Gastrocnemius medialis (tissue), 4 donors: Measurements from ENCODE around the gene LRP1-AS. TPM values are rescaled to one million over a fixed set of nuclear protein-coding genes. Genes with fewer than 3 reads are reported as not detected.

ENCODE experiments used
- ATAC-seq, 2 donors: fragments of 150-250 bp; one replicate each; pipeline ENCODE4 v1.9.1; 2016
- DNase-seq, 2 donors: peaks; one replicate each; pipeline ENCODE4 v3.0.0-alpha.2; 2019
- H3K27ac ChIP-seq, 4 donors: fragments of 200-600 bp; sonication (generic); 1 replicate in 1 of 4; 2 replicates in 3 of 4; pipeline ENCODE4 v1.5.1; 2016 to 2018; ENCODE audit warnings: mild to moderate bottlenecking in 2 of 4, moderate library complexity in 1 of 4
- H3K27me3 ChIP-seq, 3 donors: fragments of 200-600 bp; sonication (generic) in 2 of 3; 1 replicate in 1 of 3; 2 replicates in 2 of 3; pipeline versions ENCODE4 v1.5.1 to v1.6.0; 2016 to 2019; ENCODE audit warnings: mild to moderate bottlenecking in 1 of 3, moderate library complexity in 1 of 3
- H3K36me3 ChIP-seq, 2 donors: fragments of 200-600 bp; sonication (generic) in 1 of 2; one replicate each; pipeline ENCODE4 v1.5.1; 2017 to 2018
- H3K4me1 ChIP-seq, 2 donors: fragments of 200-600 bp; sonication (generic) in 1 of 2; one replicate each; pipeline ENCODE4 v1.5.1; 2016 to 2017; ENCODE audit warnings: mild to moderate bottlenecking in 2 of 2
- H3K4me3 ChIP-seq, 4 donors: fragments of 200-600 bp; sonication (generic) in 3 of 4; 1 replicate in 1 of 4; 2 replicates in 3 of 4; pipeline ENCODE4 v1.5.1; 2016 to 2019; ENCODE audit warnings: mild to moderate bottlenecking in 2 of 4
- H3K9me3 ChIP-seq, 3 donors: fragments of 200-600 bp; sonication (generic) in 2 of 3; 1 replicate in 1 of 3; 2 replicates in 2 of 3; pipeline ENCODE4 v1.5.1; 2016 to 2019
- POLR2A ChIP-seq, 2 donors: fragments of 450-650 bp; IDR thresholded peaks; one replicate each; pipeline ENCODE4 v1.6.1; 2017; ENCODE audit warnings: antibody characterized with exemption in 2 of 2, mild to moderate bottlenecking in 2 of 2, moderate library complexity in 2 of 2
- in situ Hi-C, 4 donors: fragments of 200-750 bp; cut with MboI; loops; one replicate each; pipeline versions ENCODE4 v1.15.0 to v1.8.0; 2017; ENCODE audit warnings: low sequenced_read_pairs in 4 of 4
- intact Hi-C: fragments of 100-400 bp; cut with DNase I; formaldehyde crosslinking; loops from one replicate; pipeline ENCODE4 v1.15.1; 2023; ENCODE audit warnings: low total_unique reads
- total RNA-seq, 4 donors: library from RNA; depleted of rRNA; stranded (reverse); fragments of >200 nt; gene quantifications; one replicate each; pipeline versions ENCODE4 v1.1.0 to v1.2.3, GENCODE V29; 2016
- TF ChIP-seq, protein P1 (sequence below), 5 experiments: fragments of 450-650 bp in 3 of 5; fragments of 200-600 bp in 2 of 5; sonication (generic) in 2 of 5; IDR thresholded peaks in 4 of 5; conservative IDR thresholded peaks in 1 of 5; 1 replicate in 4 of 5; 2 replicates in 1 of 5; pipeline ENCODE4 v1.5.1; 2016 to 2019; ENCODE audit warnings: antibody characterized with exemption in 5 of 5, mild to moderate bottlenecking in 3 of 5, moderate library complexity in 3 of 5

LRP1-AS gene
- total RNA-seq, 4 donors from 2014 or later, result not detected

DNA sequence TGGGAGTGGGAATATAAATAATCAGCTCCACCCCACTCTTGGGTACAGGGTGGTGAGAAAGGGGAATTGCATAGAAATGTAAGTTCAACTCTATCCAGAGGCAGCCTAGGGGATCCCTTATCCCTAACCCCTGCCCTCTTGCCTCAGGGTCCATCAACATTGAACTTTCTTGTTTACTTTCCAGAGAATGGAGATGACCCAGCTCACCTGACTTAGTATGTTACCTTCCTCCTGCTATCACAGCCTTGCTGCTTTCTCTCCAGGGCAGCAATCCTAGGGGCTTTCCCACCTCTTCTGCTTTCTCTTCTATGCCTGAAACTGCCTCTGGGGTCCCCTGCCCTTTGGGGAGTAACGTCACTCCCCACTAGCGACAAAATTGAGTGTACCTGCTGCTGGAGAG lies 16.5 kb downstream of the LRP1-AS start:
- H3K27ac ChIP-seq, result peak overlapping the region; percentile 87 to 94 (median 90)
- peaks cover 20 to 30% of the 10 kb centered on the region in 2 donors for H3K4me1 ChIP-seq
- intact Hi-C loops (no loop called here), in situ Hi-C loops (no loop called here)
- ATAC-seq (no peak), DNase-seq (no peak)
- no peaks in the 10 kb centered on the region for H3K36me3 ChIP-seq
- TF ChIP-seq POLR2A (IDR thresholded peaks at IDR 0.05), result no peak
- TF ChIP-seq, protein P1, sequence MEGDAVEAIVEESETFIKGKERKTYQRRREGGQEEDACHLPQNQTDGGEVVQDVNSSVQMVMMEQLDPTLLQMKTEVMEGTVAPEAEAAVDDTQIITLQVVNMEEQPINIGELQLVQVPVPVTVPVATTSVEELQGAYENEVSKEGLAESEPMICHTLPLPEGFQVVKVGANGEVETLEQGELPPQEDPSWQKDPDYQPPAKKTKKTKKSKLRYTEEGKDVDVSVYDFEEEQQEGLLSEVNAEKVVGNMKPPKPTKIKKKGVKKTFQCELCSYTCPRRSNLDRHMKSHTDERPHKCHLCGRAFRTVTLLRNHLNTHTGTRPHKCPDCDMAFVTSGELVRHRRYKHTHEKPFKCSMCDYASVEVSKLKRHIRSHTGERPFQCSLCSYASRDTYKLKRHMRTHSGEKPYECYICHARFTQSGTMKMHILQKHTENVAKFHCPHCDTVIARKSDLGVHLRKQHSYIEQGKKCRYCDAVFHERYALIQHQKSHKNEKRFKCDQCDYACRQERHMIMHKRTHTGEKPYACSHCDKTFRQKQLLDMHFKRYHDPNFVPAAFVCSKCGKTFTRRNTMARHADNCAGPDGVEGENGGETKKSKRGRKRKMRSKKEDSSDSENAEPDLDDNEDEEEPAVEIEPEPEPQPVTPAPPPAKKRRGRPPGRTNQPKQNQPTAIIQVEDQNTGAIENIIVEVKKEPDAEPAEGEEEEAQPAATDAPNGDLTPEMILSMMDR (IDR thresholded peaks at IDR 0.05 in 4 of 5, conservative IDR thresholded peaks at IDR 0.05 in 1 of 5), result no peak
- no peaks in the 10 kb centered on the region for H3K27me3 ChIP-seq
- H3K9me3 ChIP-seq, result no peaks in the 10 kb centered on the region
- peak overlapping the region in 2 of 4 donors; percentile 33 to 95 for H3K4me3 ChIP-seq

DNA sequence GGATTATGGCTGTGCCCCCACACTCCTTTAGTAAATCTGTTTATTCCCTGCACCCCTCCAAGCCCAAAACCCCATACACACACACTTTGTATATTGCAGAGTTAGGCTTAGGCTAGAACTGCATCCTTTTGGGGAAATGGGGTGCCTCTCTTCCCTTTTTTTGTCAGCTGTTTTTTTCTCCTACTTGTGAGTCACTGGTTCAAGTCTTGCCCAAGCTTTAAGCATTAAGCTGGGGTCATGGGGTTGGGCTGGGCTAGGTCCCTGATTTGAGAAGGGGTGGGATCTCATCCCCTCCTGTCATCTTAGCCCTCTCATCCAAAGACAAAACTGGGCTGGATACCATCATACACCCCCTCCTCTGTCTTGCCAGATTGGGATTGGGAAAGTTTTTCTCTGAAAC lies 17.5 kb downstream of the LRP1-AS start:
- Histone ChIP-seq H3K4me3 (peak overlapping the region; percentile 72 to 95 (median 91)), H3K36me3 (no peaks in the 10 kb centered on the region), H3K9me3 (no peaks in the 10 kb centered on the region), H3K27me3 (no peaks in the 10 kb centered on the region), H3K4me1 (peaks cover 16 to 25% of the 10 kb centered on the region in 2 donors), H3K27ac (peak overlapping the region; percentile 87 to 94 (median 90))
- DNase-seq (peak; percentile 37 to 72), ATAC-seq (peak; percentile 10 to 19)
- TF ChIP-seq, protein P1 (IDR thresholded peaks at IDR 0.05 in 4 of 5, conservative IDR thresholded peaks at IDR 0.05 in 1 of 5), result no peak
- peak; percentile 22 to 24 for TF ChIP-seq POLR2A (IDR thresholded peaks at IDR 0.05)
- in situ Hi-C loops, result no loop called here
- intact Hi-C loops, result loop anchor here (5.0 kb wide), 1 partner anchor 43 kb away; the partner anchor contains the start of gene NAB2

DNA sequence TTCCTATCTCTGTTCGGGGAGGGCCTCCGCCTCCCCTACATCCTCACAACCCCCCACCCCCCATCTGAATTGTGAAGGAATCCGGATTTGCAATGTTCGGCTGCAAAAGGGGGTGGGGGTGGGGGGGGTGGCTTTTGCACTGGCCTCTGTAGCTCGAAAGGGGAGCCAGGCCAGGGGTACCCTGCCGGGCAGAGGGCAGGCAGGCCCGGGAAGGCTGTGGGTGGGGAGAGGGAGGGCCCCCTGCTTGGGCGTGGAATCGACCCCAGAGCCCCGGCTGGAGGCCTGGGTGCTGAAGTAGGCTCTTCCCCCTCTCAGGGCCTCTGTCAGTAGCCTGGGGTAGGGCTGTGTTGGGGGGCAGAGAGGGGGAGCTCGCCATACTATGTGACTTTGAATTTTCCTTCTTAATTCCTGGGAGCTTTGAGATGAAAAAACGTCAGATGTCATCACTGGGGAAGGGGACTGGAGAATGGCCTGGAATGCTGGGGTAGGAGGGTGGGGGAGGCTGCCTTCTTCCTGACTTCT lies 18.0 kb downstream of the LRP1-AS start:
- H3K4me3 ChIP-seq, result peak overlapping the region; percentile 72 to 95 (median 91)
- no peaks in the 10 kb centered on the region for H3K9me3 ChIP-seq
- in situ Hi-C loops, result no loop called here
- intact Hi-C loops, result loop anchor here (5.0 kb wide), 1 partner anchor 42 kb away; the partner anchor contains the start of gene NAB2
- no peaks in the 10 kb centered on the region for H3K27me3 ChIP-seq
- peak overlapping the region; percentile 87 to 94 (median 90) for H3K27ac ChIP-seq
- DNase-seq (no peak), ATAC-seq (no peak)
- H3K4me1 ChIP-seq, result peaks cover 16 to 24% of the 10 kb centered on the region in 2 donors
- H3K36me3 ChIP-seq, result no peaks in the 10 kb centered on the region
- TF ChIP-seq, protein P1 (IDR thresholded peaks at IDR 0.05 in 4 of 5, conservative IDR thresholded peaks at IDR 0.05 in 1 of 5), result no peak
- no peak for TF ChIP-seq POLR2A (IDR thresholded peaks at IDR 0.05)

DNA sequence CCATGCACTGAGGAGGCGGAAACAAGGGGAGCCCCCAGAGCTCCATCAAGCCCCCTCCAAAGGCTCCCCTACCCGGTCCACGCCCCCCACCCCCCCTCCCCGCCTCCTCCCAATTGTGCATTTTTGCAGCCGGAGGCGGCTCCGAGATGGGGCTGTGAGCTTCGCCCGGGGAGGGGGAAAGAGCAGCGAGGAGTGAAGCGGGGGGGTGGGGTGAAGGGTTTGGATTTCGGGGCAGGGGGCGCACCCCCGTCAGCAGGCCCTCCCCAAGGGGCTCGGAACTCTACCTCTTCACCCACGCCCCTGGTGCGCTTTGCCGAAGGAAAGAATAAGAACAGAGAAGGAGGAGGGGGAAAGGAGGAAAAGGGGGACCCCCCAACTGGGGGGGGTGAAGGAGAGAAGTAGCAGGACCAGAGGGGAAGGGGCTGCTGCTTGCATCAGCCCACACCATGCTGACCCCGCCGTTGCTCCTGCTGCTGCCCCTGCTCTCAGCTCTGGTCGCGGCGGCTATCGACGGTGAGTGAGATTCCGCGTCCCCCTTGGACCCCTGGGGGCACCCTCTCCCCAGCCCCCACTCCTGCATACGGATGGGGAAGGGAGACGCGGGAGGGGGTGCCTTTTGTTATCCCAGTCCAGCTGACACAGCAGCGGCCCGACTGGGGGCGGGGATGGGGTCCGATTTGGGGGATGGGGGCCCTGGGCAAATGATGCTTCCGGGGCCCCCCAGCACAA lies 18.7 kb downstream of the LRP1-AS start:
- Histone ChIP-seq H3K4me1 (peaks cover 16 to 24% of the 10 kb centered on the region in 2 donors), H3K36me3 (no peaks in the 10 kb centered on the region), H3K9me3 (no peaks in the 10 kb centered on the region), H3K27ac (peak overlapping the region; percentile 87 to 94 (median 90)), H3K27me3 (no peaks in the 10 kb centered on the region), H3K4me3 (peak overlapping the region; percentile 72 to 95 (median 91))
- TF ChIP-seq, protein P1 (IDR thresholded peaks at IDR 0.05 in 4 of 5, conservative IDR thresholded peaks at IDR 0.05 in 1 of 5), result no peak
- TF ChIP-seq POLR2A (IDR thresholded peaks at IDR 0.05), result no peak
- in situ Hi-C loops, result no loop called here
- intact Hi-C loops, result loop anchor here (5.0 kb wide), 1 partner anchor 41 kb away; the partner anchor contains the start of gene NAB2
- ATAC-seq (no peak), DNase-seq (no peak)
